GM18873 (cell line): Measurements from ENCODE around the gene FGD3.
"Not testable (repeated sequence)": the region's sequence is repeated elsewhere in the genome, so short reads cannot be mapped to it uniquely, and the experiment has no call there.

Experiments used
- ATAC-seq: cut with Tn5 transposase; IDR thresholded peaks from one replicate; pipeline ENCODE4 v1.9.1; 2021; ENCODE audit warnings: mild to moderate bottlenecking, moderate library complexity, moderate number of reproducible peaks; ENCODE audit not compliant: unreplicated experiment, low FRiP score

The FGD3 gene, protein sequence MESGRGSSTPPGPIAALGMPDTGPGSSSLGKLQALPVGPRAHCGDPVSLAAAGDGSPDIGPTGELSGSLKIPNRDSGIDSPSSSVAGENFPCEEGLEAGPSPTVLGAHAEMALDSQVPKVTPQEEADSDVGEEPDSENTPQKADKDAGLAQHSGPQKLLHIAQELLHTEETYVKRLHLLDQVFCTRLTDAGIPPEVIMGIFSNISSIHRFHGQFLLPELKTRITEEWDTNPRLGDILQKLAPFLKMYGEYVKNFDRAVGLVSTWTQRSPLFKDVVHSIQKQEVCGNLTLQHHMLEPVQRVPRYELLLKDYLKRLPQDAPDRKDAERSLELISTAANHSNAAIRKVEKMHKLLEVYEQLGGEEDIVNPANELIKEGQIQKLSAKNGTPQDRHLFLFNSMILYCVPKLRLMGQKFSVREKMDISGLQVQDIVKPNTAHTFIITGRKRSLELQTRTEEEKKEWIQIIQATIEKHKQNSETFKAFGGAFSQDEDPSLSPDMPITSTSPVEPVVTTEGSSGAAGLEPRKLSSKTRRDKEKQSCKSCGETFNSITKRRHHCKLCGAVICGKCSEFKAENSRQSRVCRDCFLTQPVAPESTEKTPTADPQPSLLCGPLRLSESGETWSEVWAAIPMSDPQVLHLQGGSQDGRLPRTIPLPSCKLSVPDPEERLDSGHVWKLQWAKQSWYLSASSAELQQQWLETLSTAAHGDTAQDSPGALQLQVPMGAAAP

DNA sequence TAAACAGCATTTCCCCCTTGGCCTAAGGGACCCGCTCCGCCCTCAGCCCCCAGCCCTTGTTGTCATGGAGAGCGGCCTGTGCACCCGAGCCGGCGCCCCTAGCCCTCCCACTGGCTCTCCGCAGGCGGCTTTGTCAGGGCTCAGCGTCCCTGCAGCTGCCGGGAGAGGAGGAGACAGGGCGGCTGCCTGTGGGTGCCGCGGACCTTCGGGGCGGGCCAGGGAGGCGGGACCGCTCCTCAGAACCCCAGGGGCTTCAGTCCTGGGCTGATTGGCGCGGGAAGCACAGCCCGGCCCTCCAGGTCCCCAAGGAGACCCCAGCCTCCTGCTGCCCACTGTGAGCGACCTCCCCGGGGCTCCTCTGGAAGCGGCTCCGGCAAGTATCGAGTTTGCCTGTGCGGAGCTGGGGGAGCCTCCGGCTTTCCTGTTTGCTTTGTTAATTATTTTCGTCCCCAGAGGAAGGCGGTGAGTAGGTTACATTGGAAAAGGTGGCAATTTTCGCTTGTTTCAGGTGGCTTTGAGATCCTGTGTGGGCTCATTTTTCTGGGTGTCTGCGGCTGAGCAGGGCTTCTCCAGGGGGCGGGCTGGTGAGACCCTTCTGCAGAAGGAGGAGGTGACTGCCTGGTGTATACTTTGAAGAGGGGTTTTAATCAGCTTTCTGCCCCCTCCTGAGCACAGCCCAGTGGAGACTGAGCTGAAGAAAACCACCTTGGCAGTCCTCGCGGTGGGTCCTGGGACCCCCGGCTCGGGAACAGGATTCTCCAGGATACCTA is at the start of gene FGD3:
Gene FGD3, plus strand, starts transcription at position 256 of the 770 bp plus-strand sequence. CDS start 28,734 bp downstream, outside the sequence.
- no peak for ATAC-seq

DNA sequence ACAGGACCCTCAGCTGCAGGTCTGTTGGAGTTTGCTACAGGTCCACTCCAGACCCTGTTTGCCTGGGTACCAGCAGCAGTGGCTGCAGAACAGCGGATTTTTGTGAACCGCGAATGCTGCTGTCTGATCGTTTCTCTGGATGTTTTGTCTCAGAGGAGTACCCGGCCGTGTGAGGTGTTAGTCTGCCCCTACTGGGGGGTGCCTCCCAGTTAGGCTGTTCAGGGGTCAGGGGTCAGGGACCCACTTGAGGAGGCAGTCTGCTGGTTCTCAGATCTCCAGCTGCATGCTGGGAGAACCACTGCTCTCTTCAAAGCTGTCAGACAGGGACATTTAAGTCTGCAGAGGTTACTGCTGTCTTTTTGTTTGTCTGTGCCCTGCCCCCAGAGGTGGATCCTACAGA is 42.2 kb upstream of the FGD3 start:
- not testable (repeated sequence) for ATAC-seq

DNA sequence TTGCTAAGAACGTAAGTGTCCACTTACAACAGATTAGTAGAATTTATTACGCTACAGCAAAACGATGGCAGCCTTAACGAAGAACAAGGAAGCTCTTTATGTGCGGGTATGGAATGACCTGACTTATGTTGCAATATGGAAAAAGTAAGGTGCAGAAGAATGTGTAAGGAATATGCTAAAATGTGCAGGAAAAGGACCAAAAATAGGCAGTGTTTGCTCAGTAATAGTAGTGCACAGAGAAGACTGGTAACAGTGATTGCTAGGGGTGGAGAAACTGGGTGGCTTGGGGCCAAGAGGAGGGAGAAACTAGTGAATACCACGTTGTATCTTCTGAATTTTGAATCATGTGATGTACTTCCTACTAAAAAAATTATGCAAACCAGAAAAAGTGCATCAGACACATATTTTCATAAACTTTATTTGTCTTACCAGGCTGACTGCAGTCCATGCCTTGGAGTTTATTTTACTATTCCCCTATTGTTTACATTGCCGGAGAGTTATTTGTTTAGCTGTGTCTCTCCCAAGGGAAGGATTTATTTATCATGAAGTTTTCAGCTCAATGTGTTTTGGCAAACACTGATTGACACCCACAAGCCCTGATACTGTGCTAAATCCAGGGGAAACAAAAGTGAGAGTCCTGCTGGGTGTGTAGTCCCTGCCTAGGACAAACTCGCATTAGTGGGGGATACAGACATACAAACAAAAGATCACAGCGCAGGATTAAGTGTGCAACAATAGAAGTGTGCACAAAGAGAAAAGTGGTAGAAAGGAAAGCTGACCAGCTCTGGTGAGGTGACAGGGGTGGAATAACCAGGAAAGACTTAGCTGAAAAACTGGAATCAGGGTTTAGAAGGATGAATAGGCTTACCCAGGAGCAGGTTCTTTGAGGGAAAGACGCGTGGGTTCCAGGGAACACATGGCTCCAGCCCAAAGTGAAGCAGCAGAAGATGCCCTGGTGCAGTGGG is 35.5 kb upstream of the FGD3 start:
- no peak for ATAC-seq

DNA sequence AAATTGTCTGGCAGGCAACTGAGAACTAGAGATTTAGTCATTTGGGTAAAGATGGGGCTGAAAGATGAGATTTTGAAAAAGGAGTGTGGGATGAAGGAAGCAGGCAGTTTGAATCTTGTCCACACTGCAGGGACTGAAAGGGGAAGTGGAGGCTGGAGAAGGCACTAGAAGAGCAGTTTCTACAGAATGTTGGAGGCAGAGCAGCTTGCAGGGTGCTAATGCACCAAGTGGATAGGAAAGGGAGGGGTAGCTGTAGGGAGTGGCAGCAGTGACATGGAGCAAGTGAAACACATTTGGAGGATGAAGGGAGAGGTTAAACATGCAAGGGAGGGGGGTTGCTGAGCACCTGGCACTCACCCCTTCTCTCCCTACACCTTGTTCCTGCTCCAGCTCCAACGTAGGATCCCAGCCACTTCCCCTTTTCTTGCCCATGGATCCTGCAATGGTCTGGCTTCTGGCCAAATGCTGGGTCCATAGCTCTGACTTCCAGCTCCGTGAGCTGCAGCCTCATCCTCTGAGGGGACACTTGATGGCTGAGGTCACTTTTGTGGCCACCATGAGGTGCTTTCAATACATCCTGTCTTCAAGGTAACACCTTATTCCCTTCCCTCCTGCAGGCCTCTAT is 30.0 kb upstream of the FGD3 start:
- ATAC-seq = no peak

DNA sequence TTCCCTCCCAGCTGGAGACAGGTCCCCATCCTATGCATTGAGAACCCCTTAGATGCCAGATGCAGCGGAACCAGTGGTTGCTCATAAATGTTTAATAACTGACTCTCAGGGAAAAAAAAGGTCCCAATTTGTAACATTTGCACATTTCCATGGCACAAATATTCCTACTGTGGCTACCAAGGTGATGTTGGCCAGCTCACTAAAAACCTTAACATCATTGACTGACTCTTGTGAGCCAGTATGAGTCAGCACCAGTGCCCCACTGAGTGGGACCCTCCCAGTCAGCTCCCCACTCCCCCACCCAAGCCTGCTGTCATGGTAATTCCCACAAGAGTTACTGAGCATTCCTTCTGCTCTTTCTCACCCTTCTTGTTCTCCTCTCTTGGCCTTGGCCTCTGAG is 26.9 kb upstream of the FGD3 start:
- no peak for ATAC-seq

DNA sequence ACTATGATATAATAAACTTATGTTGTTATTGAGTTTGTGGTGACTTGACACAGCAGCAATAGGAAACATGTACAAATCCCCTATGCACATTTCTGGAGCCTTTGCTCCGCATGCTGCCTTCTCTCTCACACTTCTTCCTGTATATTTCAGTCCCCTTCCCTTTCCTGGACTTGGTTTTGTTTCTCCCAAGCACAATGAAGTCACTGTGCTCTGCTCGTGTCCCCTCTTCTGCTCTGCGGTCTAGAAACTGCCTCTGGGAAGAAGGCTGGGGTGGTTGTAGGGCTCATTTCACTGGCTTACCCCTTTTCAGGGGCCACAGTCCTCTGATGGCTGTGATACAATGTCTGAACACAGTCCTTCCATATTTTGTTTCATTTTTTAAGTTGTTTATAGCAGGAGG is 15.7 kb upstream of the FGD3 start:
- ATAC-seq = no peak

DNA sequence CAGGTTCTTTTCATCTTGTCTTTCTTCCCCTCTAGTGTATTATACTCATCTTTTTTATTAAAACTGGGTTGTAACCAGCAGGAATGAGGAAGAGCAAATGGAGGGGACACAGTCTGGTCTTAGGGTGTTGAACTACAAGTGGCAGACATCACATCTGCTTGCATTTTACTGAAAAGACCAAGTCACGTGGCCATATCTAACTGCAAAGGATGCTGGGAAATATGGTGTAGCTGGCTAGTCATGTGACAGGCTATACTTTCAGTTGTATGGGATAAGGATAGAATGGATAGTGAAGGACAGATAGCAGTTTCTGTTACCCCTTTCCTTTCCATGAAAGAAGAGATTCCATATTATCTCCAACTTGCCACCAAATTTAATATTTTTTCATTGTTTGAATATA is 13.0 kb upstream of the FGD3 start:
- ATAC-seq = no peak

DNA sequence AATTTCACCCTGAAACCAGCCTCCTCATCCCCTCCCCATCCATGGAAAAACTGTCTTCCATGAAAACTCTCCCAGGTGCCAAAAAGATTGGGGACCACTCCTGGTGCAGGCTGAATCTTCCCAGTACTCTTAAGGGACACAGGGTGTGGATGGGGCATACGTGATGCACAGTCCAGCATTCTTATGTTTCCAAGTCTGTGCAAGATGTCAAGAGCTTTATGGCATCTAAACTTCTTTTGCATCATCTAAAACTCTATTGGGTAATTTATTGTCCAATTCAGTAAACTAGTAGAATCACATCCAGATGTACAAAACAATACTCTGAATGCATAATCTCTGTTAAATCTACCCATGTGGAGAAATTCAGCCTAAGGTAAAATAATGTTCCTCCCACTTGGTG is 9.3 kb upstream of the FGD3 start:
- ATAC-seq = no peak

DNA sequence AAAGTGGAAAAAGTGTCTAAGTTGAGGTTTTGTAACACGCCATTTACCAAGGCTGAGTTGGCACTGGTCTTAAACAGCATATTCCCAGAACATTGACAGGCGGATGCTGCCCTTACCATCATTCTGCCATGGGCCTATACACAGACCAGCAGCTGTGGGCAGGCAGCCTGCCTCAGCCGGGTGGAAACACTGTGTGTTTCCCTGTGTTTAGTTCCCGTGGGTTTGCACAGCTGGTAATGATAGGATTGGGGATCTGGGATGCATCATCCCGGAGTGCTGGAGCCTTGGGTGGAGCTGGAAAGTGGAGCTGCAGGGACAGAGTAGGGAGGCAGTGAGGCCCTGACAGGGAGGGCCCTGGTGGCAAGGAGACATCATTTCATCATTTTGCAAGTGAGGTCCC is 5.5 kb upstream of the FGD3 start:
- ATAC-seq = no peak

DNA sequence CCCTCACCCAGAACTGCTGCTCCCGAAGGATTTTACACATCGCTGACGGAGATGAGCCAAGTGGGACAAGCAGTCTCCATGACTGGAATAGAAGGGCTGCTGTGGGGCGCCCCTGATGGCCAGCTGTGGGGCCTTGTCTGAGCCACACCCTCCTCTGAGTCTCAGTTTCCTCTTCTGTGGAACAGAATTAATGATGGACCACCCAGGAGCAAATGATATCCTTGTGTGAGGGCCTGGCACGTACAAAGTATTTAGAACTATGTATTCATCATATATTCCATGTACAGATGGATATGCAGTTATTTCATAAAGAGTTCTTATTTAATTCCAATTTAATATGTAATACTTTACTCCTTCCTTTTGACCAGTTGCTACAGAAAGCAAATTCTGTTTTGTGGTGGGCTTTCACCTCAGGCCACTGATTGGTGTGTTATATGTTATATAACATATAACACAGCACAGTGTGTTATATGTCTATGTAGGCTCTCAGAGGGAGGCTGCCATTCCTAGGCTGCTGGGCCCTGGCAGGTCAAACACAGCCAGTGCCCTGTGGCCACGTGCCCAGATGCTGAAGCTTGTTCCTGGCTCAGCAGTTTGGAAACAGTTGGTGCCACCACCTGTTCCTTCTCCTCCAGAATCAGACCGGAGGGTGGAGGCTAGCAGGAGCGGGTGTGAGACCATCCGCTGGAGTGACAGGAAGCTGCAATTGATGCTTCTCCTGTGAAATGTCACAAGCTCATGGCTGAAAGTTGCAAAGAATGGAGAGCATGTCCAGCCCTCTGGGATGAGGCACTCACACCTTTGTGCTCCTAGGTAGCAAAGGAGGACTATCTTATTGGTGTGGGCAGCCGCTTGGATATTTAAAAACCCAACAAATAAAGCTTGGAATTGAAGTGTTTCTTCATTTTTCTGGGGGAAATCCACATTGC is 4.4 kb upstream of the FGD3 start:
- no peak for ATAC-seq

DNA sequence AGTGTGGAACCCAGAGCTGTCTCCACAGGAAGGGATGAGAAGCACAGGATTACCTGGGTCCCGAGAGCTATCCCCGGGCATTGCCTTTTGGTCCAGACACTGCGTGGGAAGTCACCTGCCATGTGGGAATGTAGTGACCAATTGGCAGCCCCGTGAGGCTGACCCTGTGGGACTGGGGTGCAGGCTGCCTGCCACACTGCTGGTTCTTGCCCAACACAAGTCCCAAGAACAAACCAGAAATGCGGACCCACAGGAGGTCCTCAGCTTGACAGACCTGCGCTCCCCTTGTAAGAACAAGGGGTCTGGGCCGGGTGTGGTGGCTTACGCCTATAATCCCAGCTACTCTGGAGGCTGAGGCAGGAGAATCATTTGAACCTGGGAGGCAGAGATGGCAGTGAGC is 2.4 kb upstream of the FGD3 start:
- no peak for ATAC-seq

DNA sequence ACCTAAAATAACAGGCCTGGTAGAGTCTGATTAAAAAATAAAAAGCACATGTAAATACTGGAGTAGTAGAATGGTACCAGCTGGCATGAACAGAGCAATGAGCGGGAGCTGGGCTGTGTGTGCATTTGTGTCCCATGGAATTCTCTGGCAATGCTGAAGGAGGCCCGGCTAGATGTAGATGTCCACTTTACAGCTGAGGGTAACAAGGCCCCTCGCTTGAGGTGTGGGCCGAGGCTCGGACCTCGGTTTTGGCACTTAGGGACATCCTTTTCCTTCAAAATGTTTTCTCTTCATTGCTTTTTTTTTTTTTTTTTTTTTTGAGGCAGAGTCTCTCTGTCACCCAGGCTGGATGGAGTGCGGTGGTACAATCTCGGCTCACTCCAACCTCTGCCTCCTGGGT is 1.5 kb upstream of the FGD3 start:
- ATAC-seq = no peak

DNA sequence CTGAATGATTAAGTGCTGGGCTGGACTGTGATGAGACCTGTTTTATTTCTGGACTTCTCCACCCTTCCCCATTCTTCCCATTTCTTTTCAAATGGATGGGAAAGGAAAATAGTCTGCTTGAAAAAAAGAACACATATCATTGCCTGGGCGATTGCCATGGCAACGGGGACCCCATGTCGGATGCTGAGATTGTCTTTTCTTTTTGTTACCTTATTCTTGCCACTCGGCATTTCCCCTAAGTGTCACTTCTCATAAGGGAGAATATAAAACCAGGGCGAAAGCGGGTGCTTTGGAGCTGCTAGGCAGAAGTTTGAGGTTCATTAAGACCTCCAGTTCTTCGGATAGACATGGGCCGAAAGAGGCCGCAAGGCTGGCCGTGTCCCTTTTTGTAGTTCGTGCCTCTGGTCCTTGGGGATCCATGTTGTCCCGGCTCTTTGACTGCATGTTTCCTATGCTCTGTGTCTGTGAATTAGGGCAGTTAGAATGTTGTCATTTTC is 763 bp downstream of the FGD3 start:
- no peak for ATAC-seq

DNA sequence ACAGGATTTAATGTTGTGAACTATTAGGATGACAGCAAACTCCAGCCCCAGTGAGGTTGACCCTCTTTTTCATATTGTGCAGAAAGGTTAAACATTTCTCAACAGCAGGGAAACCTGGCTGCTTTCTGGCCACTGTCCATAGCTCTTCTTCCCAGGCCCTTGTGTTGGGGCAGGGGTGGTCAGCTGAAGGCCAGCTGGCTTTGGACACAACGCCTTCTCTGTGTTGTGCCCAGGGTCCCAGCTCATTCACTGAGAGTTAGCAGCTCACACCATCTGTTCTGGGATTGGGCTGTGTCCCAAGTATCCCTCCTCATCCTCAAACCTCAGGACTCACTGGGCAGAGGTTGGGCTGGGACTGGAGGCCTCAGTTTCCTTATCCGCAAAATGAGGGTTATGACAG is 1.3 kb downstream of the FGD3 start:
- ATAC-seq = no peak

DNA sequence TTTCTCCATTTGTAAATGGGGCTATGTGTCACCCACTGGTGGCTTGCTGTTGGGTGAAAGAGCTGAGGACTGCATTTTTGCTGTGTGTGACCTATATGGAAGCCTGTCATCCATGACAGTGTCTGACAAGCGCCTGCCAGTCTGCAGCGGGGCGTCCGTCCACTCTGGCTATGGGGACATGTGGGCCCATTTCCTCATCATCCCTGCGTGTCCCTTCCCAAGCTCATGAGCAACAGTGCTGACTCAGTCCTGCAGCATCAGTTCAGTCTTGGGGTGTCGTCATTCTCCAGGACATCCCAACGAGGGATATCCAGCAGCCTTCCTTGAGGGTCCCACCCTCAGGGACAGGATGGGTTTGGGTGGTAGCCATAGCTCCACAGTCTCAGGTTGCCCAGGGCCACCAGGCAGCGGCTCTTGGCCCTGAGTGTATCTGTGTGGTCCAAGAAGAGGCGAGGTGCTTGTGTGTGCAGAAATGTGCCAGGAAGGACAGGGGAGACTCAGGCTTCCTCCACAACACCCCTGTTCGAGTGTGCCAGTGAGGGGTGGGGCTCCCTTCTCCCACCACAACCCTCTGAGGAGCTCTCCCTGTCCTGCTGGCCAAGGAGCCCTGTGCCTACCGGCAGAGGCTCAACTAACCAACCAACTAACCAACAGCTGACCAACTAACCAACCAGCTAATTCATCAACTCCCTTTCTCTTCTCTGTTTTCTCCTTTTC is 2.1 kb downstream of the FGD3 start:
- no peak for ATAC-seq

DNA sequence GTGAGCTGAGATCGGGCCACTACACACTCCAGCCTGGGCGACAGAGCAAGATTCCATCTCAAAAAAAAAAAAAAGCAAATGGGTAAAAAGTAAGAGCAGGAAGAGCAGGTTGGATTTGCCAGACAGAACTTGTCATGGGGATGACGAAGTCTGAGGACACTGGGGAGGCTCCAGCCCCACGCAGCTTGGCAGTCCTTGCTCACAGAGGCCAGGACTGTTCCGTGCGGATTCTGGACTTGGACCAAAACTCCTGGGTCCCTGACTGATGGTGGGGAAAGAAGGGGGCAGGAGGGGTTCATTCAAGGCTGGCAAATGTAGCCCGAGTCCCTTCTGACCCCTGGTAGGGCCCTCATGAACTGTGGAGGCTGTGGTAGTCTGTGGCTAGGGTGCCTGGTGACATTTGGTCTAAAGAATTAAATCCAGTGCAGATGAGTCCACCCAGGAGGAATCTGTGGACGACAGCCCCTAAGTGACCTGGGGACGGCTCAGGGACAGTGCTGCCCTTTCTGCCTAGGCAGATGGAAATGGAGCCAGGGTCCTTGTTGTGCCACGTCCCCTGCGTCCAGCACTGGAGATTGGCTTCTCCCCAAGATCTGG is 3.1 kb downstream of the FGD3 start:
- ATAC-seq = no peak

DNA sequence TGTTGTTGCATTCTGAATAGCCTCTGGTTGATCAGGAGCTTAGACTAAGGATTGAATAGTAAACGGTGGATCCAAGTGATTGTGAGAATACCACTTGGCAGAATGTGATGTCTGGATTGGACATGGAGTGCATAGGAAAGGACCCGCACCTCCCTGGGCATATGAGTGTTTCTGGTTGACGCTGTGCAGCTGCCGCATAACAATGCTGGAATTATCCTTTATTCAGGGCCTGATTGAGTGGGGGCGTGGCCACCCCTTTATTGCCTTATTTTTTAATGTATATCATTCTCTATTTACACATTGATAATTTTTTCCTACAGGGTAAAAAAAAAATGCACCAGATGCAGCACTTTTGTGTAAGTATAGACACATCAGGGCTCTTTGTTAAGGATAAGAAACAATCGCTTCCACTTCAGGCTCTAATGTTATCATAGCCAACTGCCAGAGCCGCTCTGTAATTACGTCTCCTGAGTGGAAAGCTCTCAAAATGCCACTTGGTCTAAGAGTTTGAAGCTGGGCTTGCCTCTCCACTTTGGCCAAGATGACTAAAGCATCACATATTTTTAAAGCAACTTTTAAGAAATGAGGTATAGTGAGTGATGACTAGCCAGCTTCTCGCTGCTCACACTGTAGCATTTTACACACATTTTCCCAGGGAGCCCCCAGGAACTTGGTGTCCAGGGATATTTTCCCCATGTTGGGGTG is 5.7 kb downstream of the FGD3 start:
- ATAC-seq = no peak
